HG03469 (cell line): ENCODE results near the gene WDR3.

Source experiments
- ATAC-seq: cut with Tn5 transposase; IDR thresholded peaks from one replicate; pipeline ENCODE4 v1.9.1; 2021; ENCODE audit warnings: mild to moderate bottlenecking, moderate library complexity, moderate number of reproducible peaks; ENCODE audit not compliant: unreplicated experiment

The WDR3 gene

DNA sequence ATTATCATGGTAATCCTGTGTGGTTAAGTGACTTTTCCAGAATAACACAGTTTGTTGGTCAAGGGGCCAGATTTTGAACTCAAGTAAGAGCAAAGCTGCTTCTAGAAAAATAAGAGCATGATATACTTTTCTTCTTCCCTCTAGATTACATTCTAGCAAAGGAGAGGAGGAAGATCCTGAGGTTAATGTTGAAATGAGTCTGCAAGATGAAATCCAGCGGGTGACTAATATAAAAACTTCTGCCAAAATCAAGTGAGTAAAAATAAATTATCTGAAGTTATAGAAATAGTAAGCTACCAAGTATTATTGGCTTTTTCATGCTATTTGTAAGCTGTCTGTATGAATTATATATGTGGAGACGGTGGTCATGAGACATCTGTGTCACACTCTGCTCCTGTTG, 12.8 kb downstream of the WDR3 start:
- ATAC-seq: no peak

GRCh38 chr1:117952386-117952785, 22.8 kb downstream of the WDR3 start:
- no peak for ATAC-seq

DNA sequence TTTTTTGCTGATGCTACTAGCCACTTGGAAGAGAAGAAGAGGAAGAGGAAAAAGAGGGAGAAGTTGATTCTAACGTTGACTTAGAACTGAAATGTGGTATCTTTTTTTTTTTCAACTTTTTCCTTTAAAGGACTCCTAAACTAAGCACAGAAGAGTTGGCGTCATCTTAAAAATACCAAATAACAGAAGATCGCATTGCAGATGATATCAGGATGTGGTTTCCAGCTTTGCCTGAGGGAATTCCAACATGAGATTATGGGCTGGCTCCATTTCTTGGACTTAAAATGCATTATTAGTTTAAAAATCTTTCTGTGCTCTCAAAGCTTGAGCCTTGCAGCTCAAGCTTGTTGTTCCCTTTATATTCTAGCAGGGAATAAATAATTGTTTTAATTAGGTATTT, 29.8 kb downstream of the WDR3 start:
- ATAC-seq: no peak

- no peak for ATAC-seq
These were observed 34.9 kb downstream of the WDR3 start for GRCh38 chr1:117964290-117965038.

GRCh38 chr1:117967477-117967876, 37.9 kb downstream of the WDR3 start:
- no peak for ATAC-seq

- ATAC-seq: no peak
These were observed 38.3 kb downstream of the WDR3 start for GRCh38 chr1:117967881-117968280.

- no peak for ATAC-seq
These were observed 40.7 kb downstream of the WDR3 start for GRCh38 chr1:117970252-117970651.

GRCh38 chr1:117971777-117972176, 42.2 kb downstream of the WDR3 start:
- no peak for ATAC-seq

DNA sequence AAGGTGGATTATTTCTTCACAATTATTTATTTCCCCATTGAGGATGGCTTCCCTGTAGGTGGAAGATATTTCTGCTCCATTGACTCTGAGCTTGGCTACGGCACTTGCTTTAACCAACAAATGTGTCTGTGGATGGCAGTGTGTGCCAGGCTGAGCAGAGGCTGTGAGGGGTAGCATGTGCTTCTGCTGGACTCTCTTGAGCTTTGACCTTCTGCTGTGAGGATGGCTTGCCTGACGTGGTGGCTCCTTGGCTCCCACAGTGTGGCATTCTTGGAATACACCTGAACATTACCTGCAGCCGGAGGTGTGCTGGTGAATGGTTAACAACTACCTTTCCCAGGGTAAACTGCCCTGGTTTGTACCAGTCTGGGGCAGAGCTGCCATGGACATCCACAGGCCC, 46.8 kb downstream of the WDR3 start:
- ATAC-seq: no peak

DNA sequence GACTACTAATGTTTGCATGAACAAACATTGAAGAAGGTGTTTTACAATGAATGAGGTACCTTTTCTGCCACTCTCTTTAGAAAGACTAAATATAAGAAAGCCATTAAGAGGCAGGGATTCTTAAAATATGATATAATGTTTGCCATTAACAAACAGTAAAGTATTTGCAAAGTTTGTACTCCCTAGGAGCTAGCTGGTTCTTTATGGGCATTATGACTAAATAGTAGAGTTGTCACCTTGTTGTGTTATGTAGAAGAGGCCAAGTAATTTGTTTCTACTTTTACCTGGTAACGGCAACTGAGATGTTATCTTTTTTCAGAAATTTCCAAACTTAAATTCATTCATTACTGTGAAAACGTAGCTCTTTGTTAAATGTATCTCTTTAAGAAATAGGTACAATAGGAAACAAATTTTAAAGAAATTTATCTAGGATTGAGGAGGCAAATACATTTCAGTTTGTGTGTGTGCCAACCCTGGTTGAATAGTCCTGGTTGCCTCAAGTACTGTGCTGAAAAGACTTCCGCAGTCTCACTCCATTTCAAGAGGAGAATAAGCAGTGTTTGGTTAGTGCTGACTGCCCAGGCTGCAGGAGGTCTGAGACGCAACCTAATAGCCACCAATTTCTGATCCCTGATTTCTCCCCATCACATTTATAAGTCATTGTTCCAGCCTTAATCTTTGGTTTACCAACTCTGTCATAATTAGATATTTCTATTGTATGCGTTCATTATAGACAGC, 52.1 kb downstream of the WDR3 start:
- ATAC-seq: no peak

DNA sequence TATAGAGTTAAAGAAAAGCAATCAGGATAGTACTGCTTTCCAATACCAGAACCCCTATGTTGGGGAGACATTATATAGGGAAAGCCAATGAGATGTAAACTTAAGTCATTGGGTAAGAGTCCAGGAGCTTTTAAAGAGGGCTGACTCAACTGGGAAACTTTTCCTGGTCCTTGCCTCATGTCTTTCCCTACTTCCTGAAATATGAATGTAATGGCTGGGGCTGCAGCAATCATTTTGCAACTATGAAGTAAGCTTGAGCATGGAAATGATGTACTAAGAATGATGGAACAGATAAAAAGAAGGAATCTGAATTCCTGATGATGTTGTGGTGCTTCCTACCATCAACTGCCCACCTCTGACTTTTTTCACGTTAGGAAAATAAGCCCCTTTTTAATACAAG, 55.7 kb downstream of the WDR3 start:
- no peak for ATAC-seq

- ATAC-seq: peak; percentile 77
These were observed 56.4 kb downstream of the WDR3 start for GRCh38 chr1:117985973-117986372.

DNA sequence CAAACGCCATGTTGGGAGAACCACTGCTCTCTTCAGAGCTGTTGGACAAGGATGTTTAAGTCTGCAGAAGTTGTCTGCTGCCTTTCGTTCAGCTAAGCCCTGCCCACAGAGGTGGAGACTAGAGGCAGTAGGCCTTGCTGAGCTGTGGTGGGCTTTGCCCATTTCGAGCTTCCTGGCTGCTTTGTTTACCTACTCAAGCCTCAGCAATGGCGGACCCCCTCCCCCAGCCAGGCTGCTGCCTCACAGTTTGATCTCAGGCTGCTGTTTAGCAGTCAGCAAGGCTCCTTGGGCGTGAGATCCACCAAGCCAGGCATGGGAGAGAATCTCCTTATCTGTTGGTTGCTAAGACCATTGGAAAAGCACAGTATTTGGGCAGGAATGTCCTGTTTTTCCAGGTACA, 74.8 kb downstream of the WDR3 start:
- no peak for ATAC-seq

- ATAC-seq: no peak
These were observed 77.9 kb downstream of the WDR3 start for GRCh38 chr1:118007391-118007790.

- no peak for ATAC-seq
These were observed 78.5 kb downstream of the WDR3 start for GRCh38 chr1:118008011-118008410.

GRCh38 chr1:118012515-118013124, 83.1 kb downstream of the WDR3 start:
- ATAC-seq: no peak

DNA sequence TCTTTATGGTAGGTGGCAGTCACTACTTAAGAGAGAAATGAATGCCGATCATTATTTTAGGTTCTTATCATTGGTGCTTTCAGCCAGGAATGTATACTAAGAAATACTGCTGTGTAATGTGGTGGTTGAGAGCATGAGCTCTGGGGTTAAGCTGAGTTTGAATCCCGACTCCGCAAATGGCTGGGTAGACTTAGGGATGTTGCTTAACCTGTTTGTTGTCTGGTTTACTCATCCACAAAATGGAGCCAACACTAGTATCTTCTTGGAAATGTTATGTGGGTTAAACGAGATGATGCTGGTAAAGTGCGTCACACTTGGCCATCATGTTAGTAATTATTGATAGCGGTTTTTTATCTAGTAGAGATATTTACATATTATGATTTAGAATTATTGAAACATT, 83.8 kb downstream of the WDR3 start:
- ATAC-seq: no peak

DNA sequence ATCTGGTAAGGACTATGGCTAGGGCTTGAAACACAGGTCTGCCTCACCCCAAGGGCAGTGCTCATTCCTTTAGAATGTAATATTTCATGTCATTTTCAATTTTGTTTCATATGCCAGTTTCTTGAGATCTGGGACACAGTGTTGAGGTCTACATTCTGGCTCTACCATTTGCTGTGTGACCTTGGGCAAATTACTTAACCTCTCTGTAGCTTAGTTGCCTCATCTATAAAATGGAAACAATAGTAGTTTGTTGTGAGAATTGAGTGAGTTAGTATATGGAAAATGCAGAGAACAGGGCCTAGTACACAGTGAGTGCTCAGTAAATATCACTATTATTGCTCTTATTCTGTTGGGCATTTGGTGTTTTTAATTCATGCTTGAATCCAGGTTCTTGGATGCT, 84.4 kb downstream of the WDR3 start:
- ATAC-seq: no peak
